Stomach (tissue), 9 donors: ENCODE measurements around the gene ICAM5. TPM values are rescaled to one million over a fixed set of nuclear protein-coding genes. Genes with fewer than 3 reads are reported as not detected.

Experiments
- DNase-seq, 2 donors: peaks; one replicate each; pipeline versions ENCODE4 v3.0.0 to v3.0.0-alpha.2; 2013 to 2019
- H3K27ac ChIP-seq, 5 donors: fragments of 200-600 bp in 4 of 5; sonication (generic) in 4 of 5; one replicate each; pipeline ENCODE4 v1.5.1; 2013 to 2019; ENCODE audit warnings: mild to moderate bottlenecking in 1 of 5, moderate library complexity in 1 of 5
- H3K27me3 ChIP-seq, 3 donors: fragments of 200-600 bp; sonication (generic); one replicate each; pipeline ENCODE4 v1.5.1; 2017 to 2019; ENCODE audit warnings: mixed run types in 1 of 3
- H3K36me3 ChIP-seq, 4 donors: fragments of 200-600 bp; sonication (generic); 1 replicate in 3 of 4; 2 replicates in 1 of 4; pipeline ENCODE4 v1.5.1; 2016 to 2019
- H3K4me1 ChIP-seq, 4 donors: fragments of 200-600 bp; sonication (generic); one replicate each; pipeline ENCODE4 v1.5.1; 2016 to 2019
- H3K4me3 ChIP-seq, 4 donors: fragments of 200-600 bp; sonication (generic) in 3 of 4; one replicate each; pipeline ENCODE4 v1.5.1; 2016 to 2019; ENCODE audit warnings: mild to moderate bottlenecking in 1 of 4
- H3K9me3 ChIP-seq, 4 donors: fragments of 200-600 bp; sonication (generic); one replicate each; pipeline ENCODE4 v1.5.1; 2016 to 2019
- CTCF ChIP-seq, 7 experiments: fragments of 450-650 bp in 4 of 7; fragments of 200-600 bp in 3 of 7; sonication (generic) in 3 of 7; IDR thresholded peaks; one replicate each; pipeline ENCODE4 v1.5.1; 2016 to 2019; ENCODE audit warnings: antibody characterized with exemption in 7 of 7, control low read depth in 2 of 7, mild to moderate bottlenecking in 1 of 7
- EP300 ChIP-seq: sonication (generic); formaldehyde crosslinking; IDR thresholded peaks from one replicate; pipeline ENCODE4 v1.6.1; 2017; ENCODE audit warnings: antibody characterized with exemption
- POLR2A ChIP-seq, 4 donors: fragments of 450-650 bp; IDR thresholded peaks; one replicate each; pipeline ENCODE4 v1.6.1; 2016; ENCODE audit warnings: antibody characterized with exemption in 4 of 4, control low read depth in 2 of 4, mild to moderate bottlenecking in 1 of 4, moderate library complexity in 1 of 4
- POLR2AphosphoS5 ChIP-seq, 3 donors: sonication (generic); formaldehyde crosslinking; IDR thresholded peaks; one replicate each; pipeline ENCODE4 v1.6.1; 2016; ENCODE audit warnings: antibody characterized with exemption in 3 of 3
- WGBS, 5 donors: extraction: QIAGEN DNeasy Blood & Tissue Kit in 3 of 5; methylation state at CpG; one replicate each; pipeline versions ENCODE4 v1.1.5 to v1.1.7; 2013 to 2018; 5-methylcytosine and 5-hydroxymethylcytosine counted together
- intact Hi-C: fragments of 100-400 bp; cut with DNase I; formaldehyde crosslinking; loops from one replicate; pipeline ENCODE4 v1.15.1; 2023; ENCODE audit warnings: low total_unique reads
- polyA plus RNA-seq, 3 donors: library from polyadenylated mRNA; stranded (reverse); fragments of 200-250 nt; gene quantifications; one replicate each; pipeline ENCODE4 v1.2.3, GENCODE V29; 2013
- total RNA-seq, 5 donors: library from RNA; depleted of rRNA; stranded (reverse); fragments of >200 nt; gene quantifications; one replicate each; pipeline versions ENCODE4 v1.1.0 to v1.2.3, GENCODE V29; 2014 to 2016
- donor health status: healthy with polysubstance abuse.
- donor health status: Bipolar disorder and iron deficiency.
- donor health status: healthy.

ICAM5 gene
- total and polyA plus RNA-seq, 8 donors = 0.12 to 0.50 (median 0.45) TPM; not detected in 5

- peak; percentile 91 to 95 for DNase-seq
- peak within 1 kb of the TSS in 4 of 5 donors; percentile 52 to 79 (median 68) for H3K27ac ChIP-seq
- no peak for TF ChIP-seq EP300
- TF ChIP-seq POLR2AphosphoS5 (IDR thresholded peaks at IDR 0.05) = peak; percentile 39 to 93 (median 50)
- no peak for TF ChIP-seq CTCF (IDR thresholded peaks at IDR 0.05)
- TF ChIP-seq POLR2A (IDR thresholded peaks at IDR 0.05) = no peak
Measured at GRCh38 chr19:10315335-10316214, 25.8 kb downstream of the ICAM5 start, which contains the start of gene FDX2. Gene FDX2 (minus strand): TSS chr19:10316015. CDS start chr19:10315996, 19 bp downstream.

GRCh38 chr19:10316229-10317044, 26.7 kb downstream of the ICAM5 start:
- H3K4me1 ChIP-seq = peaks cover 13 to 22% (median 15%) of the 10 kb centered on the region in 4 donors
- intact Hi-C loops = no loop called here
- peaks cover 33 to 58% (median 53%) of the 10 kb centered on the region in 4 donors for H3K36me3 ChIP-seq
- peak overlapping the region; percentile 71 to 99 (median 84) for H3K4me3 ChIP-seq
- WGBS, 5 donors = 62 to 69% (median 62%) methylated on average over 13 to 19 of the region's 19 CpGs
- H3K27me3 ChIP-seq = no peaks in the 10 kb centered on the region
- DNase-seq = no peak
- H3K9me3 ChIP-seq = no peaks in the 10 kb centered on the region
- no peak for TF ChIP-seq EP300
- H3K27ac ChIP-seq = peak overlapping the region in 4 of 5 donors; percentile 52 to 79 (median 68)

More at GRCh38 chr19:10315335-10316214, 25.8 kb downstream of the ICAM5 start, which contains the start of gene FDX2:
- Histone ChIP-seq H3K4me1 (peaks cover 13 to 22% (median 15%) of the 10 kb centered on the region in 4 donors), H3K4me3 (peak within 1 kb of the TSS; percentile 71 to 99 (median 84)), H3K27me3 (no peaks in the 10 kb centered on the region), H3K36me3 (peaks cover 24 to 54% (median 50%) of the 10 kb centered on the region in 4 donors), H3K9me3 (no peaks in the 10 kb centered on the region)
- intact Hi-C loops = no loop called here
- WGBS, 5 donors = 0 to 2% (median 0%) methylated on average over 35 to 55 of the region's 55 CpGs

GRCh38 chr19:10317045-10317856, 27.5 kb downstream of the ICAM5 start:
- WGBS, 5 donors = 81 to 88% (median 83%) methylated on average over 25 to 29 of the region's 29 CpGs
- H3K27ac ChIP-seq = no peak overlapping the region
- DNase-seq = no peak
- H3K27me3 ChIP-seq = no peaks in the 10 kb centered on the region
- no peak overlapping the region for H3K4me3 ChIP-seq
- intact Hi-C loops = no loop called here
- H3K36me3 ChIP-seq = peaks cover 41 to 66% (median 61%) of the 10 kb centered on the region in 4 donors
- no peaks in the 10 kb centered on the region for H3K9me3 ChIP-seq
- no peak for TF ChIP-seq POLR2A (IDR thresholded peaks at IDR 0.05)
- no peak for TF ChIP-seq POLR2AphosphoS5 (IDR thresholded peaks at IDR 0.05)
- TF ChIP-seq EP300 = no peak
- no peak for TF ChIP-seq CTCF (IDR thresholded peaks at IDR 0.05)
- H3K4me1 ChIP-seq = peaks cover 13 to 22% (median 15%) of the 10 kb centered on the region in 4 donors

- Histone ChIP-seq H3K36me3 (peaks cover 47 to 69% (median 65%) of the 10 kb centered on the region in 4 donors), H3K9me3 (no peaks in the 10 kb centered on the region), H3K27me3 (no peaks in the 10 kb centered on the region), H3K4me3 (no peak overlapping the region), H3K4me1 (peaks cover 13 to 22% (median 15%) of the 10 kb centered on the region in 4 donors), H3K27ac (no peak overlapping the region)
- WGBS, 5 donors = 86 to 95% (median 94%) methylated on average over 14 to 15 of the region's 15 CpGs
- DNase-seq = no peak
- TF ChIP-seq POLR2AphosphoS5 (IDR thresholded peaks at IDR 0.05) (no peak), POLR2A (IDR thresholded peaks at IDR 0.05) (no peak), EP300 (no peak), CTCF (IDR thresholded peaks at IDR 0.05) (no peak)
- intact Hi-C loops = no loop called here
Measured at GRCh38 chr19:10317857-10318462, 28.2 kb downstream of the ICAM5 start.
